Kidney (tissue), 14 donors: ENCODE data around the gene TM4SF20. TPM values are rescaled to one million over a fixed set of nuclear protein-coding genes. Genes with fewer than 3 reads are reported as not detected.

Experiments
- DNase-seq, 5 donors: peaks; one replicate each; pipeline ENCODE4 v3.0.0-alpha.2; 2013 to 2020
- FAIRE-seq: peaks from 2 replicates; lab custom pipeline; 2012; peaks lifted over from hg19 to GRCh38; lab: Jason Lieb, UNC
- H3K27ac ChIP-seq, 2 donors: one replicate each; pipeline ENCODE4 v1.7.0; 2013; ENCODE audit warnings: low read depth in 2 of 2, low read length in 2 of 2, inconsistent platforms in 1 of 2
- H3K27me3 ChIP-seq: one replicate; pipeline ENCODE4 v1.7.1; 2013; ENCODE audit warnings: low read length, inconsistent platforms; ENCODE audit not compliant: control insufficient read depth, insufficient read depth
- H3K36me3 ChIP-seq, 3 donors: one replicate each; pipeline versions ENCODE4 v1.7.0 to v1.7.1; 2013; ENCODE audit warnings: low read length in 3 of 3, control low read depth in 1 of 3, inconsistent platforms in 1 of 3; ENCODE audit not compliant: insufficient read depth in 3 of 3, control insufficient read depth in 2 of 3
- H3K4me1 ChIP-seq, 3 donors: one replicate each; pipeline versions ENCODE4 v1.7.0 to v1.7.1; 2013; ENCODE audit warnings: low read length in 3 of 3, inconsistent platforms in 1 of 3, low read depth in 1 of 3; ENCODE audit not compliant: control insufficient read depth in 2 of 3, insufficient read depth in 2 of 3
- H3K4me3 ChIP-seq, 3 donors: one replicate each; pipeline versions ENCODE4 v1.7.0 to v1.8.1; 2013; ENCODE audit warnings: low read length in 3 of 3, control low read depth in 1 of 3, inconsistent platforms in 1 of 3
- H3K9ac ChIP-seq, 3 donors: one replicate each; pipeline versions ENCODE4 v1.7.0 to v1.7.1; 2013; ENCODE audit warnings: low read length in 3 of 3, control low read depth in 1 of 3, inconsistent platforms in 1 of 3
- H3K9me3 ChIP-seq, 3 donors: one replicate each; pipeline versions ENCODE4 v1.7.0 to v1.7.1; 2013; ENCODE audit warnings: low read length in 3 of 3, control low read depth in 1 of 3, inconsistent platforms in 1 of 3; ENCODE audit not compliant: control insufficient read depth in 2 of 3, insufficient read depth in 1 of 3
- intact Hi-C: fragments of 100-400 bp; cut with DNase I; formaldehyde crosslinking; loops from one replicate; pipeline ENCODE4 v1.11.1; 2022
- polyA plus RNA-seq: library from polyadenylated mRNA; stranded (reverse); fragments of 350-450 nt; fragmentation: Illumina TruSeq; extraction: RNeasy Lipid Tissue Mini Kit (QIAGEN cat#74804); gene quantifications from one replicate; pipeline ENCODE4 v1.2.3, GENCODE V29; 2014; ENCODE audit warnings: low read depth, low replicate concordance; ENCODE audit not compliant: insufficient read depth
- total RNA-seq: library from RNA; stranded (reverse); fragmentation: NEBNext Ultra II Directional; extraction: Animal tissue kit (Norgen Biotek cat#: 25700); gene quantifications from one replicate; pipeline ENCODE4 v1.2.1, GENCODE V29; 2021
- TF ChIP-seq, protein P1 (sequence below): IDR thresholded peaks from 3 replicates; pipeline ENCODE4 v1.5.1; 2012; ENCODE audit warnings: mild to moderate bottlenecking, moderate library complexity, borderline replicate concordance; ENCODE audit not compliant: insufficient read depth; ENCODE audit errors: extremely low read depth
- donor health status: control.
- donor health status: control.
- donor health status: control.
- donor health status: control.
- donor health status: control.
- donor health status: DM: yes; HTN: yes; CAD: no.
- donor health status: Normal renal cell carcinoma (clear cell type).

Gene TM4SF20
- total and polyA plus RNA-seq, 2 donors from 2014 or later = not detected

DNA sequence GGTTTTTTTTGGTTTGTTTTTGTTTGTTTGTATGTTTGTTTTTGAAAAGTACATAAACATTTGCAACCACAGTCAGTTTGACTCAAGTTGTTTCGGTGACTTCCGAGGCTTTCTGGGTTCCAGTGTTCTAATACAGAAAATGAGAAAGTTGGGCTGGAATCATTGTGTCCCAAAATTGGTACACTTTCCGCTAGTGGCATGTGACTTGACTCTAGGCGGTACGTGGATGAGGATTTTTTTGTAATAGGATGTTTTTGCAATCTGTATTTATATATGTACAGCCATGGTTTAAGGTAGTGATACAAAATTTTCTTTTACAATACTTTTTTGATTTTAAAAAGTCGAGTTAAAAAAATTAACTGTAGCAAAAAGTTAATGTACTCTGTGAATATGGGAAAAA lies 52.3 kb downstream of the TM4SF20 start:
- H3K4me3 ChIP-seq = peak overlapping the region in 2 of 3 donors; percentile 11 to 93

DNA sequence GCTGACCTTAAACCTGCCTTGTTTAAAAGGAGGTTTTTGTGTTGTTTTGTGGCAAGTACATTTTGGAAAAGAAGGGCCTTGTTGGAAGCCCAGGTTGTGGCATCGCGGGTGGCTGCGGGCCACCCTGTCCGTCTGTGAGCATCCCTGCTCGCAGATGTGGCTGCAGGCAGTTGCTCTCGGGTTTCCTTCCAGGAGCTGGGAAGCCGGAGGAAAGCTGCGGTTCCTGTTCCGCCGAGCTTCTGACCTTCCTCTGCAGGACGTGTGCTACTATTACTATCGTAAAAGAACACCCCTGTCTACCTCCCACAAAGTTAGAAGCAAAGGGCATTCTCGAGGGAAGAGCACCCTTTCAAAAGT lies 53.3 kb downstream of the TM4SF20 start:
- Histone ChIP-seq H3K27ac (peak overlapping the region; percentile 86 to 95), H3K4me3 (peak overlapping the region; percentile 88 to 98 (median 93)), H3K27me3 (no peaks in the 10 kb centered on the region), H3K36me3 (peaks cover 0 to under 1% (median 0%) of the 10 kb centered on the region in 3 donors), H3K9ac (peak overlapping the region; percentile 65 to 97 (median 97)), H3K9me3 (no peaks in the 10 kb centered on the region), H3K4me1 (peaks cover 0 to 7% (median 5%) of the 10 kb centered on the region in 3 donors)
- TF ChIP-seq, protein P1, sequence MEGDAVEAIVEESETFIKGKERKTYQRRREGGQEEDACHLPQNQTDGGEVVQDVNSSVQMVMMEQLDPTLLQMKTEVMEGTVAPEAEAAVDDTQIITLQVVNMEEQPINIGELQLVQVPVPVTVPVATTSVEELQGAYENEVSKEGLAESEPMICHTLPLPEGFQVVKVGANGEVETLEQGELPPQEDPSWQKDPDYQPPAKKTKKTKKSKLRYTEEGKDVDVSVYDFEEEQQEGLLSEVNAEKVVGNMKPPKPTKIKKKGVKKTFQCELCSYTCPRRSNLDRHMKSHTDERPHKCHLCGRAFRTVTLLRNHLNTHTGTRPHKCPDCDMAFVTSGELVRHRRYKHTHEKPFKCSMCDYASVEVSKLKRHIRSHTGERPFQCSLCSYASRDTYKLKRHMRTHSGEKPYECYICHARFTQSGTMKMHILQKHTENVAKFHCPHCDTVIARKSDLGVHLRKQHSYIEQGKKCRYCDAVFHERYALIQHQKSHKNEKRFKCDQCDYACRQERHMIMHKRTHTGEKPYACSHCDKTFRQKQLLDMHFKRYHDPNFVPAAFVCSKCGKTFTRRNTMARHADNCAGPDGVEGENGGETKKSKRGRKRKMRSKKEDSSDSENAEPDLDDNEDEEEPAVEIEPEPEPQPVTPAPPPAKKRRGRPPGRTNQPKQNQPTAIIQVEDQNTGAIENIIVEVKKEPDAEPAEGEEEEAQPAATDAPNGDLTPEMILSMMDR = no peak
- intact Hi-C loops = no loop called here
- DNase-seq = peak; percentile 46 to 73 (median 64)
- FAIRE-seq = no peak

More for the DNA sequence above, 52.3 kb downstream of the TM4SF20 start:
- Histone ChIP-seq H3K4me1 (peaks cover 0 to 7% (median 5%) of the 10 kb centered on the region in 3 donors), H3K27me3 (no peaks in the 10 kb centered on the region), H3K9ac (peak overlapping the region in 2 of 3 donors; percentile 29 to 97), H3K36me3 (peaks cover 0 to 9% (median 3%) of the 10 kb centered on the region in 3 donors), H3K9me3 (no peaks in the 10 kb centered on the region), H3K27ac (no peak overlapping the region)
- DNase-seq (no peak), FAIRE-seq (no peak)
- intact Hi-C loops = no loop called here
- TF ChIP-seq, protein P1 = no peak

DNA sequence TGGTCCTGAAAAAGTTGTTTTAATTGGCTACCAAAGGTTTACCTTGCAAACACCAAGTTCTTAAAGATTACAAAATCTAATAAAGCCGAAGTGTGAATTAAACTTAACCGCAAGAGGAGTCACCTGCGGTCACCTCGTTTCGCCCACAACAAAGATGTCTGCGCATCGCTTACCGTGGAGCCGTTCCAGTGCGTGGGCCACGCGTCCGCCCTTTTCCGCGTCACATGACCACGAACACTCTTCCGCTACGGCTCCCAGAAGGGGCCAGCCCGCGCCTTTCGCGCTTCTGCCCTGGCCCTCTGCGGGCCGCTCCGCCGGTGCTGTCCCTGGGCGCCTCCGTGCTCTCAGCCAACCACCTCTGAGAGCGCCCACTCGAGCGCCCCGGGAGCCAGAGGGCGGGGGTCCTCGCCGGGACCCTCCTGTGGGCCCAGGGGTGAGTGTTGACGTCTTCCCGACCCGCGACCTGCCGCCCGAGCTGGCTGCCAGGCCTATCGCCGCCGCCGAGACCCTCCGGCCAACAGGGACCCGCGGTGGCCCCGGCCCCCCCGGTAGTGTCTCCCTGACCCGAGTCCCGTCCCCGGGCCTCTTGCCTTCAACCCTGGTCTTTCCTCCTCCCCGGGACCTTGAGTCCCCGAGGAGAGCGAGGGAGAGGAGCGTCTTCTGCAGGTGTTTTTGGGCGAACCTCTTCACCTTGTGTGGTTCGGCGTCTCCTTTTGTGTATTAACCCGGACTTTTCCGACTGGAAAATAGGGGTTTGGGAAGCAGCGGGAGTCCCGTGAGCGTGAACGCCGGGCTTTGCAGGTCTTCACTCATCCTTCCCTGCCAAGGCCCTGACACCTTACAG lies 53.9 kb downstream of the TM4SF20 start, which contains the start of gene MFF:
MFF (plus strand) TSS at position 257 of the 844 bp plus-strand sequence. CDS start 5,415 bp downstream, outside the sequence.
- TF ChIP-seq, protein P1 = peak; percentile 18
- Histone ChIP-seq H3K27ac (peak within 1 kb of the TSS; percentile 86 to 95), H3K27me3 (no peaks in the 10 kb centered on the region), H3K36me3 (no peaks in the 10 kb centered on the region), H3K4me3 (peak within 1 kb of the TSS; percentile 88 to 98 (median 93)), H3K4me1 (peaks cover 0 to 7% (median 5%) of the 10 kb centered on the region in 3 donors), H3K9ac (peak within 1 kb of the TSS; percentile 80 to 97 (median 97)), H3K9me3 (no peaks in the 10 kb centered on the region)
- FAIRE-seq (peak; percentile 41), DNase-seq (peak; percentile 94 to 98 (median 97))
- intact Hi-C loops = no loop called here
